ENCODE data around the gene MYH1.
"Not testable (repeated sequence)": the region's sequence is repeated elsewhere in the genome, so short reads cannot be mapped to it uniquely, and the experiment has no call there.

Gene MYH1

DNA sequence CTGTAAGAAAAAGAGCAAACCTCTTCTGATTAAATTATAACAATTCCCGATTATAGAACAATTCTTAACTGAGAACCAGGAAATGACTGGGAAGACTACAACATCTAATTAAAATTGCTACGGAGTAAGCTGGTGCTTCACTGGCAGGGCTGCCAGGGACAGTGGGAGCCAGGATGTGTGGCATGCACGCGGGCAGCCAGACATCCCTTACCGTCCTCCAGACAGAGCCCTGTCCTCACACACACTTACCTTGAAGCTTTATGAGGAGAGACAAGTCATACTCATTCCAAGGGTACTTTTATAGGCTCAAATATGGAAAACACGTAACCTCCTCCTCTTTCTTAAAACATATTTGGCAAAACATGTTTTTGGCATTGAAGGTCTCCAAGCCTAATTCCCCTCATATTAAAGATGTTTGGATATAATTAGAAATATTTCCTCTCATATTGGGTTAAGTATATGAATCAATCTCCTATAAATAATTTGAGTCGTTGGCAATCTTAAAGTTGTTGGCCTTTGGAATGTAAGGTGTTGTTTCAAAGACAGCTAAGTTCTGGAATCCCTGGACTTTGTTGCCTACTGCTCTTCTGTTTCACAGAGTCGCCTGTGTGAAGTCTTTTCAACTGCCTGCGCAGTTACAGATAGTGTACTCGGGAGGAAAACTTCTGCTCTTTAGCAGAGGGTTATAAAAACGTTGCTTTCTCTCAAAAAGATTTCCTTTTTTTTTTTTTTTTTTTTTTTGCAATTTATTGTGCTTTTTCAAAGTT is at the start of gene MYH1:
TSS of gene MYH1 (minus strand) at position 272 of the 767 bp plus-strand sequence. CDS start 1,900 bp downstream, outside the sequence.
- H3K4me3 Mint-ChIP-seq = no peak within 1 kb of the TSS
- no peak for ATAC-seq (replicated peaks)
- no peak for DNase-seq
- H3K27ac Mint-ChIP-seq = no peak within 1 kb of the TSS
- peaks cover 2 to 4% of the 10 kb centered on the region in 2 donors for H3K9me3 Mint-ChIP-seq
- H3K36me3 Mint-ChIP-seq = no peaks in the 10 kb centered on the region
- peaks cover 4 to 11% of the 10 kb centered on the region in 2 donors for H3K27me3 Mint-ChIP-seq
- H3K4me1 Mint-ChIP-seq = no peaks in the 10 kb centered on the region

DNA sequence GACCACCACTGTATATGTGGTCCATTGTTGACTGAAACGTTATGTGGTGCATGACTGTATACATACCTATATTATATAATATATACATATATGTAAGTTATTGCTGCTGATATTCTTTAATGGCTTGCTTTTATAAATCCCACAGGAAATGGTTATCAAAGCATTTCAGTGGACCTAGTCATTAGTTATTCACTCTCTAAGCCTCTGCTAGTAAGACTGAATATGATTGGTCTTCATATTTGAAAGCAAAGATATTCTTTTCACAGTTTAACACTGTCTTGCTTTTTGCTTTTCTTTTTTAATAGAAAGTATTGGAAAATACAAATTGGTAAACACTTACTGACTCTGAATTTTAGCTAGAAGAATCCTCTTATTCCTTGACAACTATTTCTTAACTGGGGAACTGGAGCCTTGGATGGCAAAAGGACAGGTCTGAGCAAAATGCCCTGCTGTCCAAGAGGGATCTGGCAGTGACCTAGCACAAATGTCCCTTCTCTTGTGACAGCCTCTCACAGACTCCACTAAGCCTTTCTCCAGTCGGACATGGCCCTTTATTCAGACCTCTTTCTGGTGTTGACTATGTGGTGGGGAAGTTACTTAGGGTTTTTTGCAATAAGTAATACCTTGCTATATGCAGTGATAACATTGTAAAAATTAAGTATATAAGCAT is 45.8 kb upstream of the MYH1 start:
- DNase-seq (no peak), ATAC-seq (replicated peaks) (no peak)
- Mint-ChIP-seq H3K27ac (no peak overlapping the region), H3K4me1 (no peaks in the 10 kb centered on the region), H3K36me3 (no peaks in the 10 kb centered on the region), H3K4me3 (no peak overlapping the region), H3K27me3 (peaks cover 9 to 16% of the 10 kb centered on the region in 2 donors), H3K9me3 (no peaks in the 10 kb centered on the region)

DNA sequence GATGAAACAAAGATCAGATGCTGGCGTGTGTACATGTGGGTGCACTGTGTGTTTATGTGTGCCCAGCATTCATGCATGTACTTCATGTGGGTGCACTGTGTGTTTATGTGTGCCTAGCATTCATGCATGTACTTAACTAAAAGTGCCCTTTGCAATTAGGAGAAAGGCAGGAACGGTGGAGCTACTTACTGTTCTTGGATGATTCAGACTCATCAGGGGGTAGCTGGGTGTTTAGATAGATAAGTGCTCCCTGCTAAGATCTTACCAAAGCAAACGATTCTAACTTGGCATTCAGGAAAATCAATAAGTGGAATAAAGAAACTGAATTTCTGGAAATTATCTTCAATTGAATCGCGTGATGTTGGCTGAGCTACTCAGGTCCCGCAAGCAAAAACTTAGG is 39.7 kb upstream of the MYH1 start:
- ATAC-seq (replicated peaks) (no peak), DNase-seq (no peak)
- H3K27ac Mint-ChIP-seq = no peak overlapping the region
- H3K4me1 Mint-ChIP-seq = no peaks in the 10 kb centered on the region
- no peaks in the 10 kb centered on the region for H3K27me3 Mint-ChIP-seq
- no peaks in the 10 kb centered on the region for H3K9me3 Mint-ChIP-seq
- no peaks in the 10 kb centered on the region for H3K36me3 Mint-ChIP-seq
- H3K4me3 Mint-ChIP-seq = no peak overlapping the region

DNA sequence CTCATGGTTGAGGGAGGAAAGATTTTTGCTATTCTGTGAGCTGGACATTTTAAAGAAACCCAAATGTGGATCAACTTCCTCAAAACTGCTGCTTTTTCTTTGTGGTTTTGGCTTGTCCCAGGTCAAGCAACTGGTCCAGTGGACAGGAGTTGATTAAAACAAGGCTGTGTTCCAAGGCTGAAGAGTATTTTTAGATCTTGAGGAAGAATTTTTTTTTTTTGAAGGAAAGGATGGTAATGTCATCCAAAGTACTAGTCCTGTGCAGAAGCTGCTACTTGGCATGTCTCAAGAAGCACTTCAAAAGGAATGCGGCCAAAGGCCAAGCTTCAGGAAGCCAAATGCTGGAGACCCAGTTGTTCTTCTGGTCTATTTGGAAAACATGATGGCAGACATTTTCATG is 39.1 kb upstream of the MYH1 start:
- Mint-ChIP-seq H3K36me3 (no peaks in the 10 kb centered on the region), H3K27me3 (no peaks in the 10 kb centered on the region), H3K4me3 (no peak overlapping the region), H3K4me1 (no peaks in the 10 kb centered on the region), H3K27ac (no peak overlapping the region), H3K9me3 (no peaks in the 10 kb centered on the region)
- DNase-seq (no peak), ATAC-seq (replicated peaks) (no peak)

DNA sequence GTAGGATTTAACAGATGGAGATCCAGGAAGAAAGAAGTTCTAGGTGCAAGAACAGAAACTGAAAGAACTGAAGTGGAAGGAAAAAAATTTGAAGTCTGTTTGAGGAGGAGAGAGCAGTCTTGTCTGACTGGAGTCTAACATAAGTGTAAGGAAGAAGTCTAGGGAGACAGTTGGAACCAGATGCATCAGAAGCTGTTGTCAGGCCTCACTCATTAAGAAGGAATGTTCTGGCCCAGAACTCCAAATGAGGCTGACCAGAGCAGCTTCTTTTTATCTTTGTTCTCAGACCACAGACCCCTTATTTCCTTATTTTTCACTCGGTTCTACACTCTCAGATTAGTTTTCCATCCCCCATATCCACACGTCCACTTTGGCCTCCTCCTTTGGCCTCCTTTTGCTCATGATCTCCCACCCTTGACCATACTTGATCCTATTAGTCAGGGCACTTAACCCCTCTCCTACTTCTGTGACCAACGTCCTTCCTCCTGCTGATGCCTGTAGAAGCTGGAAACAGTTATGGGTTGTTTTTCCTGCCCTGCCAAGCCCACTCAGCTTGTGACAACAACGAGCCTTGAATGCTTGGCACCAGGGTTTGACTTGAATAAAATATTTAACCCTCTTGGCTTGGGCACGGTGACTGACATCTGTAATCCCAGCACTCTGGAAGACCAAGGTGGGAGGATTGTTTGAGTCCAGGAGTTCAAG is 38.1 kb upstream of the MYH1 start:
- no peaks in the 10 kb centered on the region for H3K36me3 Mint-ChIP-seq
- no peak overlapping the region for H3K27ac Mint-ChIP-seq
- no peak overlapping the region for H3K4me3 Mint-ChIP-seq
- peaks cover 0 to 5% of the 10 kb centered on the region in 2 donors for H3K27me3 Mint-ChIP-seq
- ATAC-seq (replicated peaks) (no peak), DNase-seq (no peak)
- no peaks in the 10 kb centered on the region for H3K4me1 Mint-ChIP-seq
- no peaks in the 10 kb centered on the region for H3K9me3 Mint-ChIP-seq

DNA sequence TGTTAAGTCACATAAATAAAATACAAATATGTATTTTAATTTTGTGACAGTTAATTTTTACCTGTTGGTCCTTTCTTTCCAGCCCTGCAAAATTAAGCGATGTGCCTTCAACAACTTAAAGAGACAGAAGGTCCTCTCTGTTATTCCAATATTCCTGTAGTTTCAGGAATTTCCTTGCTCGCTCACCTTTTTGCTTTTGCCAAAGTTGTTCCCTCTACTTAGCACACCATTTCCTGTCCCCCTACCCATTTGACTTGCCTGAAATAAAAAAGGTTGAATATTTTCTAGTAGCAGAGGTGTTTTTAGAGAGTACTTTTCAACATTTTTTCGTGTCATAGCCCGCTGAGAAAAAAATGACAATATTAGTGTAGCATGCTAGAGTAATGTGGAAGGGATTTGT is 31.7 kb upstream of the MYH1 start:
- Mint-ChIP-seq H3K27me3 (peaks cover 17 to 24% of the 10 kb centered on the region in 2 donors), H3K4me3 (no peak overlapping the region), H3K9me3 (peaks cover 0 to 1% of the 10 kb centered on the region in 2 donors), H3K36me3 (no peaks in the 10 kb centered on the region), H3K4me1 (no peaks in the 10 kb centered on the region), H3K27ac (no peak overlapping the region)
- DNase-seq = no peak
- ATAC-seq (replicated peaks) = no peak

DNA sequence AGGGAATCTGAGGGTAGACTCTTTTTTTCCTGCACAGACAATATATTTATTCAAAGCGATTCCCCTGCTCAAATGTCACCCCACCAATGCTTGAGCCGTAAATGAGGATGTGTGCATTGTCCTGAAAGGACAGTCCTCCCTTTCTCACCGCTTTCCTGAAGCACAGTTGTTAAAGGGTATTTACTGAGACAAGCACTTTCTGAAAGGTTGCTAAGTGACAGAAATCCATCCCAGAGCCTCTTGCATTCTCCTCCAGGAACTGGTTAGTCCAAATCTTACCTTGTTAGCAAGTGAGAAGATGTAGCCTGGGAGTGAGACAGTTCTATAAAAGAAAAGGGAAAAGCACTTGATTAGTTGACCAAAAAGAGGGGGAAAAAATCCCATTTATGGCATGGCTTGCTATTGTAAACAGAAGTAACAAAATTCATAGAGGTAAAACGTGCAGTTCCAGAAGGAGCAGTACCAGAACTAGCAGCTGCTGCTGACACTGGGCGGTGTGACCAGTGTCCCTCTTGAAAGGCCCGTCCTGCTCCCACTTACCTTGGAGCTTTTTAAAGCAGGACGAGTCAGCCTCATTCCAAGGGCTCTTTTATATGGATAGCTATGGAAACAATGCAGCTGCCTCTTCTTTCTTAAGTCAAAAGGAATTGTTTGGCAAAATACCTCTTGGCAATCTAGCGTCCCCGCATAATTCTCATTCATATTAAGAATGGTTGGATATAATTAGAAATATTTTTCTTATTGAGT is 30.9 kb upstream of the MYH1 start, which contains the start of gene MYH2:
TSS of gene MYH2 (minus strand) at position 563 of the 747 bp plus-strand sequence. CDS start 1,738 bp downstream, outside the sequence.
- ATAC-seq (replicated peaks) (no peak), DNase-seq (no peak)
- peaks cover 0 to 2% of the 10 kb centered on the region in 2 donors for H3K9me3 Mint-ChIP-seq
- H3K27me3 Mint-ChIP-seq = peaks cover 17 to 27% of the 10 kb centered on the region in 2 donors
- no peaks in the 10 kb centered on the region for H3K36me3 Mint-ChIP-seq
- H3K27ac Mint-ChIP-seq = no peak within 1 kb of the TSS
- no peak within 1 kb of the TSS for H3K4me3 Mint-ChIP-seq
- no peaks in the 10 kb centered on the region for H3K4me1 Mint-ChIP-seq

DNA sequence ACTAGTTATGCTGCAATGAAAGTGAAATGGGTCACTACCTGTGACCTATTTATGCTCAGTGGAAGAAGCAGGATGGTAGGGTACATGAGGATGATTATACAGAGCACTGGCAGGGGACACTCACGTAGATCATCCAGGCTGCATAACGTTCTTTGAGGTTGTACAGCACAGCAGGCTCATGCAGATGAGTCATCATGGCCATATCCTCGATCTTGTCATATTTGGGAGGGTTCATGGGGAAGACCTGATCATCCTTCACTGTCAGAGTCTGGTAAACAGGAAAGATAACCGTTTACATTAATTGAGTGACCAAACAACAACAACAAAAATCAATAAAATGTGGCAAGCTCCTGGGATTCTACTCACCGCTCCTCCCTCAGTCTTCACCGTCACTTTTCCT is 29.0 kb upstream of the MYH1 start:
- no peak overlapping the region for H3K4me3 Mint-ChIP-seq
- H3K4me1 Mint-ChIP-seq = no peaks in the 10 kb centered on the region
- H3K27ac Mint-ChIP-seq = no peak overlapping the region
- H3K9me3 Mint-ChIP-seq = peaks cover 0 to 3% of the 10 kb centered on the region in 2 donors
- no peak for ATAC-seq (replicated peaks)
- H3K36me3 Mint-ChIP-seq = no peaks in the 10 kb centered on the region
- no peak for DNase-seq
- H3K27me3 Mint-ChIP-seq = peaks cover 17 to 27% of the 10 kb centered on the region in 2 donors

DNA sequence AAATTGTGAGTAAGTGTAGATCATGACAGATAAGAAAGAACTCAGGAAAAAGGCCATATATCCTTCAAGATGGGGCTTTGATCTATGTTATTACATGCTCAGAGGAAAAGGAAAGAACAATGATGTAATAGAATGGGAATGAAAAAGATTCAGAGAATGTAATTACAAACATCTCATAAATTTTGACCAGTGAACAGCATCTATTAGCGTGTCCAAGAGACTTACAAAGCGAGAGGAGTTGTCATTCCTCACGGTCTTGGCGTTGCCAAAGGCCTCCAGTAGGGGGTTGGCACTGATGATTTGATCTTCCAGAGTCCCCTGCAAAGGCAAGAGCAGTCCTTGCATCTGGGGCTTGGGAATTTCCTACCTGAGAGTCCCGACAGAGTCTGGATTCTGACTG is 25.1 kb upstream of the MYH1 start:
- not testable (repeated sequence) for ATAC-seq (replicated peaks); H3K36me3 Mint-ChIP-seq

DNA sequence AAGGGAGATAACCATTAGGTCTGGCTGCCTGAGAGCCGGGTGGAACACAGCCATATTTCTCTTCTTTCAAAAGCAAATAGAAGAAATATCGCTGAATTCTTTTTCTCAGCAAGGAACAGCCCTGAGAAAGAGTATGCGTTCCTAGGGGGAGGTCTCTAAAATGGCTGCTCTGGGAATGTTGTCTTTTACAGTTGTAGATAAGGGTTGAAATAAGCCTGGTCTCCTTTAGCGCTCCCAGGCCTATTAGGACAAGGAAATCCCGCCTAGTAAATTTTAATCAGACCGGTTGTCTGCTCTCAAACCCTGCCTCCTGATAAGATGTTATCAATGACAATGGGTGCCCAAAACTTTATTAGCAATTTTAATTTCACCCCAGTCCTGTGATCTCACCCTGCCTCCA is 22.8 kb upstream of the MYH1 start:
- not testable (repeated sequence) for H3K27ac Mint-ChIP-seq

More for the DNA sequence above, 25.1 kb upstream of the MYH1 start:
- not testable (repeated sequence) for DNase-seq, H3K4me3 Mint-ChIP-seq, H3K27ac Mint-ChIP-seq, H3K4me1 Mint-ChIP-seq
- peaks cover 7 to 10% of the 10 kb centered on the region in 2 donors for H3K27me3 Mint-ChIP-seq
- peaks cover 3 to 15% of the 10 kb centered on the region in 2 donors for H3K9me3 Mint-ChIP-seq

DNA sequence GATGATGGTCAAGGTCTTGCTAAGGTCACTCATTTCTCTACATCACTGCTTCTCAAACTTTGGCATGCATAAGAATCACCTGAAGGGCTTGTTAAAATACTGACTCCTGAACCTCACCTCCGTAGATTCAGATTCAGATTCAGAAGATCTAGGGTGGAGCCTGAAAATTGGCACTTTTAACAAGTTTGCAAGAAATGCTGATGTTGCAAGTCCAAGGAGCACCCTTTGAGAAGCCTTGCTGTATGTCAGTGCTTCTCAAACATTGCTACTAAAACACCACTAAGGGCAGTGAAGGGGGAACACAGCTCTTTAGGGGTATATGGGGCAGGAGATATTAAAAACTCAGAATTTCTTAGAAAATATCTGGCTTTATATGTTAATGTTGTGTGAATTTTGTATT is 13.7 kb upstream of the MYH1 start:
- no peaks in the 10 kb centered on the region for H3K36me3 Mint-ChIP-seq
- H3K27me3 Mint-ChIP-seq = peaks cover 14 to 19% of the 10 kb centered on the region in 2 donors
- ATAC-seq (replicated peaks) (no peak), DNase-seq (no peak)
- no peak overlapping the region for H3K4me3 Mint-ChIP-seq
- H3K4me1 Mint-ChIP-seq = no peaks in the 10 kb centered on the region
- H3K27ac Mint-ChIP-seq = no peak overlapping the region
- H3K9me3 Mint-ChIP-seq = no peaks in the 10 kb centered on the region

More for the DNA sequence above, 22.8 kb upstream of the MYH1 start:
- not testable (repeated sequence) for H3K36me3 Mint-ChIP-seq; ATAC-seq (replicated peaks); H3K4me3 Mint-ChIP-seq; H3K27me3 Mint-ChIP-seq; H3K4me1 Mint-ChIP-seq; DNase-seq
- H3K9me3 Mint-ChIP-seq = peaks cover 3 to 15% of the 10 kb centered on the region in 2 donors

DNA sequence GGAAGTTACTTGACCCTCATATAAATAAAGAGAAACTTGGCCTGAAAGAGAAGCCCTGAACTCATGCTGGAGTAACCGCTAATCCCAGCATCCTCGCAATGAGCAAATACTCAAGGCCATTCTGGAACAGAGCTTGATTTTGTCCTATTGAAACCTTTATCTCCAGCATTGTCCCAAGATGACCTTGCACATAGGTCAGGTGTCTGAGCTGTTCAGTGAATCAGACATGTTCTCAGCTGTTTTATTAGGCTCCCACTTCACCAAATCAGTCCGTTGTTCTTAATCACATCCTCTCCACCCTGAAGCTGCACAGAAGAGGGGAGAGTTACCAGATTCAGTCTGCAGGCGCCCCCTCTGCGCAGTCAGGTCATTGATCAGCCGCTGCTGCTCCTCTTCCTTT is 9.1 kb upstream of the MYH1 start:
- no peaks in the 10 kb centered on the region for H3K4me1 Mint-ChIP-seq
- ATAC-seq (replicated peaks) (no peak), DNase-seq (no peak)
- peaks cover 4 to 6% of the 10 kb centered on the region in 2 donors for H3K9me3 Mint-ChIP-seq
- peaks cover 20 to 22% of the 10 kb centered on the region in 2 donors for H3K27me3 Mint-ChIP-seq
- no peak overlapping the region for H3K27ac Mint-ChIP-seq
- no peak overlapping the region for H3K4me3 Mint-ChIP-seq
- H3K36me3 Mint-ChIP-seq = no peaks in the 10 kb centered on the region

DNA sequence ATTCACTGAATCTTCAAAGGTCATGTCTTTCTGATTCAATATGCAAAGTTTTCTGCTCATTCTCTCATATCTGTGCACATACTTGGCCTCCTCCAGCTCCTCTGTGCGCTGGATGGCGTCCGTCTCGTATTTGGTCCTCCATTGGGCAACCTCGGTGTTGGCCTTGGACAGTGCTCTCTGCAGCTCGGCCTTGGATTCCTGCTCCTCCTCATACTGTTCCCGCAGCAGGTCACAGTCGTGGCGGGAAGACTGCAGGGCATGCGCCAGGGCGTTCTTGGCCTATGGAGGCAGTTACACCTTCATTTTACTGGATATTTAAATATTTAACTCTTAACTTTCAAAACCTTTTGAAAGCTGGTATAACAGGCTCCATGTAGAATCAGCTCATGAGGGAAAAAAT is 8.2 kb upstream of the MYH1 start:
- no peaks in the 10 kb centered on the region for H3K4me1 Mint-ChIP-seq
- H3K36me3 Mint-ChIP-seq = no peaks in the 10 kb centered on the region
- H3K9me3 Mint-ChIP-seq = peaks cover 4 to 6% of the 10 kb centered on the region in 2 donors
- H3K27me3 Mint-ChIP-seq = peaks cover 15 to 19% of the 10 kb centered on the region in 2 donors
- H3K27ac Mint-ChIP-seq = no peak overlapping the region
- no peak overlapping the region for H3K4me3 Mint-ChIP-seq
- DNase-seq (no peak), ATAC-seq (replicated peaks) (no peak)

DNA sequence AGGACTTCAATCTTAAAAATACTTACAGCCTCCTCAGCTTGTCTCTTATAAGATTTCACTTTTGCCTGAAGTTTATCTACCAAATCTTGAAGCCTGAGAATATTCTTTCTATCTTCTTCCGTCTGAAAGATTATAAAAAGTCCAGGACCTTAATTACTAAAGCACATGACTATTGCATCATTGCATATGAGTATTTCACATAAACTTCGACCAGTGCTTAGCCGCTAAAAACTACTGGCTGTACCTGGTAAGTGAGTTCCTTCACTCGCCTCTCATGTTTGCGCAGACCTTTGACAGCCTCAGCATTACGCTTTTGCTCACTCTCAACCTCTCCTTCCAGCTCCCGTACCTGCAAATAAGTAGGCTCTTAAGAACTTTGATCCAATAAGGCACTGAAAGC is 4.7 kb upstream of the MYH1 start:
- Mint-ChIP-seq H3K4me1 (no peaks in the 10 kb centered on the region), H3K27ac (no peak overlapping the region), H3K27me3 (peaks cover 12 to 15% of the 10 kb centered on the region in 2 donors), H3K4me3 (no peak overlapping the region), H3K36me3 (no peaks in the 10 kb centered on the region), H3K9me3 (peaks cover 4 to 6% of the 10 kb centered on the region in 2 donors)
- no peak for ATAC-seq (replicated peaks)
- no peak for DNase-seq

All from stimulated activated naive B cell treated with anti-CD40 and anti-IgM and Interleukin-4, amounts not matched to agents 10 μg/mL and 1 μg/mL and 100 μg/mL, for 72 hours (primary cell).